ENCODE results near the gene BANP.
"Not testable (repeated sequence)": the region's sequence is repeated elsewhere in the genome, so short reads cannot be mapped to it uniquely, and the experiment has no call there.

Gene BANP

DNA sequence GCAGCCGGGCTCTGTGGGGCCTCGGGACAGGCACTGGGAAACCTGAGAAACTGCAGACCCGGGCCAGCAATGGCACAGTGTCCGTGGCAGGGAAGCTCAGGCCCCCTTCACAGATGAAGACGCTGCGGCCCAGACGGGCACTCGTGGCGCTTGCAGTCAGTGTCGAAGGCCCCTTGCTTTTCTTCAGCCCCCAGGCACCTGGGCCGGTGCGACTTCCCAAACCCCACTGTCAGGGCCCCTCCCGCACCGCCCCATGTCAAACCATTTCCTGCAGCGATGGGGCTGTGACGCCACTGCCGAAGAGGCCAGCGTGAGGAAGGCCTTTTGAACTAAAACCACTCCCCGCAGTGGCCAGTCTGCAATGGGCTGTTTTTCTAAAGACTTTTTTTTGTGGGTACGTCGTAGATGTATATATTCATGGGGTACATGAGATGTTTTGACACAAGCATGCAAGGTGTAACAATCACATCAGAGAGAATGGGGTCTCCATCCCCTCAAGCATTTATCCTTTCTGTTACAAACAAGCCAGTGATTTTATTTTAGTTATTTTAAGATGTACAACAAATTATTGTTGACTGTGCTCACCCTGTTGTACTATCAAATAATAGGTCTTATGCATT, 159.8 kb downstream of the BANP start:
- DNase-seq, result not testable (repeated sequence)

GRCh38 chr16:88111976-88112375, 160.7 kb downstream of the BANP start:
- DNase-seq, result not testable (repeated sequence)

DNA sequence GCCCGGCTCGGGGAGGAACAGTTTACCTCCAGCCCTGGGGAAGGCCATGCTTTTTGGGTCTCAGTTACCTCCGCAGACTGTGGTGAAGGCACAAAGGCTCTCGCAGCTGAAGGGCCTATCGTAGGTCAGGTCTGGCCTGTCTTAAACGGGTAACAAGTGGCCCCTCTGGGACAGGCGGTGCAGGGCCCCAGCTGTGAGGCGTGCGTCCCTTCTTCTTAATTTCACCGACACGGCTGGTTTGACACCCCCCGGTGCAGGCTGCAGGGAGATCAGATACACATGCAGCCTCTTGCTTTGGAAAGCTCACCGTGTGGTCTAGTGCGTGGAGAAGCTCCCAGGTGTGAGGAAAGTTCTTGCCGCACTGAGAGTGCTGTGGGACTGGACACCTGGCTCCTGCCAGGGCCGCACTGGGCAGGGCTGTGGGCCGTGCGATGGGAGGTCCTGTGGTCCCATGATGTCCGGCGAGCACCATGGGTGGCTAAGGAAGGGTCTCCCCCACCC, 162.4 kb downstream of the BANP start:
- no peak for DNase-seq

DNA sequence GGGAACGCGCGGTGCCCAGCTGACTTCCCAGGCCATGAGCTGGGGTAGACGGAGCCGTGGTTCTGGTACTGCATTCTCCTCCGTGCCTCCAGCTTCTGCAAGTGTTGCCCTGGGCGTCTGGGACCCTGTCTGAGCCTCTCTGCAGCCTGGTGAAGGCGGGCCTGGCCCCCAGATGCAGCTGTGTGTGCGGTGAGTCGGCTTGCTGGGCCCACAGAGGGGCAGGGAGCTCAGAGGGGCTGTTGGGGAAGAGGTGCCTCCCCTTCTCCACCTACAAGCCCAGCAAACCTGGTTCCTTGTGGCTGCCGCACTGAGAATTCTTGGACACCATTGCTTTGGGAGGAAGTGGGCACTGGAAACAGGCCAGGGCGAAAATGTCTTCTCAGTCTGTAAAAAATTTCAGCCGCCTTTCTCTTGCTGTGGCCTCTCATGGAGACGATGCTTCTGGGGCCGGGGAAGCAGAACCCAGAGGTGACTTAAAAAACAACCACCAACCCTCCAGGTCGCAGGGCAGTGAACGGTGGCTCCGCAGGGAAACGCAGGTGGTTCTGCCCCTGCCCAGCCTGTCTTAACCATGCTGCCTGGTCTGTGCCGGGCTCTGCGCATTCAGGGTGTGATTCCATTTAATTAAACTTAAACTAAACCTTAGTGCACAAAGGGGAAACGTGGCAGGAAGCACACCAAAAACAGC, 163.5 kb downstream of the BANP start:
- not testable (repeated sequence) for DNase-seq

DNA sequence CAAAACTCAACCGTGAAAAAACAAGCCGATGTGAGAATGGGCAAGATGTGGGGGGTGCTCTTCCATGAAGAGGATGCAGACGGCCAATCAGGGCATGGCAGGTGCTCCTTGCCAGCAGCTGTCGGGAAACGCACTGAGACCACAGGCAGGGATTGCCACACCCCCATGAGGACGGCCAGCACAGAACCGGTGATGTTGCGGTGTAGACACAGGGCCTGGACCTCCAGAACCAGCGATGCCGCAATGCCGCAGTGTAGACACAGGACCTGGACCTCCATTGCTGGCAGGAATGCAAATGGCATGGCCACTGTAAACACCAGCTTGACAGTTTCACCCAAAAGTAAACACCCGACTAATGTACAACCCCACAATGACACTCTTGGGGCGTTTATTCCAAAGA, 164.9 kb downstream of the BANP start:
- DNase-seq, result no peak

GRCh38 chr16:88117476-88117868, 166.2 kb downstream of the BANP start:
- no peak for DNase-seq

GRCh38 chr16:88118376-88118775, 167.1 kb downstream of the BANP start:
- no peak for DNase-seq

DNA sequence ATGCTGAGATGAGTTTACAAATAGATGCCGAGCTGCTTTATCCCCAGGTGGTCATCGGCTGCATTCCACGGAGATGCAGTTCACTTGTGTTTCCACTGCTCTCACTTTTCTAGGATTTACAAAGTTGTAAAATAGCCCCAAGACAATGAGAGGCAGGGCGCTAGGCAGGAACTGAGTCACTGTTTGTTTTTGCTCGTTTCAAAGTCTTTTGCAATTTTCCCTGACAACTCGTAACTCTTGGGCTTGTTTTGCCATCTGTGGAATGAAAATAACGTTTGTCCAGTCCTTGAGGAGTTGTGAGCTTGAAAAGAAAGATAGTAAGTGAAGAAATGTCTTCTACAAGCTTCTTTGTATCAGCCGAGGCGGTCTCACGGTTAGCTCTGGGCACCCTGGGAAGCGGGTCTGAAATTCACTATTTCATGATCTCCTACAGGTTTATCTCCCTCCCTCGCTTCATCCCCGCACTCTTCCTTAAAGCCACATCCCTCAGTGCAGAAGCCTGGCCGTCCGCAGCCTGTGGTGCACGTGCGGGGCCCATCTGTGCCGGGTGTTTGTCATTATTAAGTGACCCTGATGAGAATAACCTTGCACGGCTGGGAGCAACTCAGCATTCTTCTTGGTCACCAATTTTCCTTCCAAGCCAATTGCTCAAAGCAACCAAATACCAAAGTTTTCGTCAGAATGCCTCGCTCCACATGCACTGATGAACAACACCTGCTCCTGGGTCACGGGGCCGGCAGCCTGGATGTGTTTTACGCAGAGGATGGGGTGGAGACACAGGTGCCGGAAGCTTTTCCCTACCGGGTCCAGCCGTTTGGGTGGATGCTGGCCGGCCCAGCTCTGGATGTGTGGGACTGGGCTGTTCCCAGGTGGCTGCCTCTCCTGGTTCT, 167.9 kb downstream of the BANP start:
- DNase-seq, result not testable (repeated sequence)

DNA sequence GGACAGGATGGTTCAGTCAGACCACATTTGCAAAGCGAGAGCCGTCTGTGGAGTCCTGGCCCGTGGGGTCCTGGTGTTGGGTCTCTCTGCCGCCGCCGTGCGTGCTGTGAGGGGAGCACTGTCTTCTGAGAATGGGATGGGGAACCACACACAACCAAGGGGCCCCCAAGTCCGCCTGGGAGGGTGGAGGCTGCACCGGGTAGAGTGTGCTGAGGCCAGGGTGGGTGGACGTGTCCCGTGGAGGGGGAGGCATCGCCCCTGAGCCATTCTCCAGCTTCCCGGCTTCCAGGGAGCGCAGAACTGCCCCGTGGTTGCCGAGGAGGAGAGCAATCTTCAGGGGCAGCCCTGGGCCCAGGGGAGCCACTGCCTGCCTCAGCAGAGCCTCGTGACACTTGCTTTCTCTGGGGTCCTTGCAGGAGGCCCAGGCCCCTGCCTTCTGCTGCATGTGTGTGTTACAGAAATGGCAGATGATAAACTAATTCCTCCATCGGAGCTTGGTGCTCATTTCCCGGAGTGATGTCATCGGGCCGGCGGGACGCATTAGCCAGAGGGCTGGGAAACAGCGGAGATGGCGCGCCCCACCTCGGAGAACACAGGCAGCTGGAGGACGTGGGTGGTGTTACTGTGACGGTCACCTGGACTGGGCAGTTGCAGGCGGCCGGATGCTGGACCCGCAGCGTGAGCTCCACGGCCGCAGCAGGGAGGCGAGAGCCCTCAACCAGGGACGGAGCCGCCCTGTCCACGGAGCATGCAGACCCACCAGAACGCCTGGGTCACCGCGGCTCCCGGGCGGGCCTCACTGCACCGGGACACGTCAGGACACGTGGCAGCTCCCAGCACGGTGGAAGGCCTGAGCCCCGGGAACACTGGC, 168.9 kb downstream of the BANP start:
- DNase-seq, result not testable (repeated sequence)

- no peak for DNase-seq
Measured at GRCh38 chr16:88120812-88121211, 169.6 kb downstream of the BANP start.

DNA sequence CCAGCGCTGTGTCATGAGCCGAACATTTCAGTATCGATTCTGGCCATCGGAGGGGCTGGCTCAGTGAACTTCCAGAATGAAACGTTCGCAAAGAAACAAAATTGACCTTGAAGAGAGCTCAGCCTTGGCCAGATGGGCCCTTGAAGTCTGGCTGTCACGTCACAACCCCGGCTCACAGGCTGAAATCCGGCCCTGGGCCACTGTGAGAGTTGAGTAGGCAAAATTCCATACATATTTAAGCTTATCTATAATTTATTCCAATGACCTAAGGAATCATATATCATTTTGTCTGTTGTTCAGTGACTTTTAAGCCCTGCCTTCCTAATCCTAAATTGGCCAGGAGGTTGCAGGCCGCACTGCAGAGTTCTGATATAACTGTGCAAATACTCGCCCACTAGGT, 170.2 kb downstream of the BANP start:
- not testable (repeated sequence) for DNase-seq

DNA sequence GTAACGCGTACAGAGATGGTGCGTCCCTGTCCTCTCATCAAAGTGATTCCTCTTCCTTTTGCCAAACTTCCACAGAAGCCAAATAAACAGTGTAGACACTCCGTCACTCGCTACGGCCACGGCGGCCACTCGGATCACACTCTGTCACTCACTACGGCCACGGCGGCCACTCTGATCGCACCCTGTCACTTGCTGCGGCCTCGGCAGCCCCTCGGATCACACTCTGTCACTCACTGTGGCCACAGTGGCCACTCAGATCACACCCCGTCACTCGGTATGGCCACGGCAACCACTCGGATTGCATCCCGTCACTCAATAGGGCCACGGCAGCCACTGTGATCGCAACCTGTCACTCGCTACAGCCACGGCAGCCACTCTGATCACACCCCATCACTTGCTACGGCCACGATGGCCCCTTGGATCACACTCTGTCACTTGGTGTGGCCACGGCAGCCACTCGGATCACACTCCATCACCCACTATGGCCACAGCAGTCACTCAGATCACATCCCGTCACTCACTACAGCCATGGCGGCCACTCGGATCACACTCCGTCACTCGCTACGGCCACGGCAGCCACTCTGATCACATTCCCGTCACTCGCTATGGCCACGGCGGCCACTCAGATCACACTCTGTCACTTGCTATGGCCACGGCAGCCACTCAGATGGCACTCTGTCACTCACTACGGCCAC, 170.8 kb downstream of the BANP start:
- DNase-seq, result no peak

Measured in CD4-positive, alpha-beta T cell treated with Interferon gamma for 1 hour (primary cell).